GM10248 (cell line): ENCODE results near the gene TADA1.

Experiments used
- CTCF ChIA-PET: fragments of 300-600 bp; sonication (Branson Sonifier 250); formaldehyde crosslinking; extraction: SDS; loops from one replicate; lab custom pipeline; 2021; ENCODE audit warnings: antibody characterized with exemption; lab: Yijun Ruan, JAX
- POLR2A ChIA-PET: fragments of 350-650 bp; sonication (Branson Sonifier 250); formaldehyde crosslinking; extraction: SDS; loops from one replicate; lab custom pipeline; 2020; ENCODE audit warnings: antibody characterized with exemption; lab: Yijun Ruan, JAX
- DNase-seq: peaks from one replicate; pipeline ENCODE4 v3.0.0; 2012; ENCODE audit errors: extremely low spot score
- TF ChIP-seq, protein P1 (sequence below): IDR thresholded peaks from 2 replicates; pipeline ENCODE4 v1.5.1; 2012; ENCODE audit warnings: mild to moderate bottlenecking, low read depth; ENCODE audit errors: extremely low read depth, missing control alignments, control extremely low read depth

TADA1 gene

GRCh38 chr1:166915941-166916340 is 39.9 kb upstream of the TADA1 start:
- TF ChIP-seq, protein P1, sequence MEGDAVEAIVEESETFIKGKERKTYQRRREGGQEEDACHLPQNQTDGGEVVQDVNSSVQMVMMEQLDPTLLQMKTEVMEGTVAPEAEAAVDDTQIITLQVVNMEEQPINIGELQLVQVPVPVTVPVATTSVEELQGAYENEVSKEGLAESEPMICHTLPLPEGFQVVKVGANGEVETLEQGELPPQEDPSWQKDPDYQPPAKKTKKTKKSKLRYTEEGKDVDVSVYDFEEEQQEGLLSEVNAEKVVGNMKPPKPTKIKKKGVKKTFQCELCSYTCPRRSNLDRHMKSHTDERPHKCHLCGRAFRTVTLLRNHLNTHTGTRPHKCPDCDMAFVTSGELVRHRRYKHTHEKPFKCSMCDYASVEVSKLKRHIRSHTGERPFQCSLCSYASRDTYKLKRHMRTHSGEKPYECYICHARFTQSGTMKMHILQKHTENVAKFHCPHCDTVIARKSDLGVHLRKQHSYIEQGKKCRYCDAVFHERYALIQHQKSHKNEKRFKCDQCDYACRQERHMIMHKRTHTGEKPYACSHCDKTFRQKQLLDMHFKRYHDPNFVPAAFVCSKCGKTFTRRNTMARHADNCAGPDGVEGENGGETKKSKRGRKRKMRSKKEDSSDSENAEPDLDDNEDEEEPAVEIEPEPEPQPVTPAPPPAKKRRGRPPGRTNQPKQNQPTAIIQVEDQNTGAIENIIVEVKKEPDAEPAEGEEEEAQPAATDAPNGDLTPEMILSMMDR: no peak
- CTCF ChIA-PET: interaction anchor here (1.6 to 17.7 kb wide), 2 partner anchors 10 to 142 kb away, joined by 7 to 659 read pairs; no protein-coding TSS in a partner anchor
- POLR2A ChIA-PET: no interaction called here
- no peak for DNase-seq

DNA sequence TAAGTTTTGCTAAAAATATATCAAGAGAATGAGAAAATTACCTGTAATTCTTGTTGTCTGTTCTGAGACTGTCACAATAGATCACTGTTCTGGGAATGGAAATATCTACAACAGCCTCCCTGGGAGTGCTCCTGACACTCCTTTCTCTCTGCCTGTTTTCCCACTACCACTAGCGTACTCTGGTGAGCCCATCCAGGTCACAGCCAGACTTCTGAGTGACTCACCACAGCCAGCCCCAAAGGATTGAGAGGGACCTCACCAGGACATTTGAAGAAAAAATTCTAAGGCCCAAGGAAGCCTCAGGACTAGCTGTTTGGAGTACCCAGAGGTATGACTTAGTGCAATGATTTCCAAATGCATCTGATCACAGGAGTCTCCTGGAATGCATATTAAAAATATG is 39.0 kb upstream of the TADA1 start:
- TF ChIP-seq, protein P1: no peak
- ChIA-PET CTCF (interaction anchor here (1.2 to 17.7 kb wide), 5 partner anchors 8 to 143 kb away, joined by 3 to 659 read pairs (median 7); no protein-coding TSS in a partner anchor), POLR2A (no interaction called here)
- DNase-seq: no peak

- CTCF ChIA-PET: interaction anchor here (1.1 to 17.7 kb wide), 4 partner anchors 8 to 144 kb away, joined by 3 to 659 read pairs (median 8); no protein-coding TSS in a partner anchor
- DNase-seq: no peak
- POLR2A ChIA-PET: no interaction called here
- TF ChIP-seq, protein P1: no peak
These were observed 38.0 kb upstream of the TADA1 start for GRCh38 chr1:166914111-166914510.

GRCh38 chr1:166911624-166912023 is 35.6 kb upstream of the TADA1 start:
- ChIA-PET POLR2A (no interaction called here), CTCF (interaction anchor here (0.7 to 17.7 kb wide), 10 partner anchors 11 to 308 kb away, joined by 3 to 659 read pairs (median 14); partner anchors contain the start of genes POU2F1 and TADA1)
- TF ChIP-seq, protein P1: no peak
- DNase-seq: no peak

DNA sequence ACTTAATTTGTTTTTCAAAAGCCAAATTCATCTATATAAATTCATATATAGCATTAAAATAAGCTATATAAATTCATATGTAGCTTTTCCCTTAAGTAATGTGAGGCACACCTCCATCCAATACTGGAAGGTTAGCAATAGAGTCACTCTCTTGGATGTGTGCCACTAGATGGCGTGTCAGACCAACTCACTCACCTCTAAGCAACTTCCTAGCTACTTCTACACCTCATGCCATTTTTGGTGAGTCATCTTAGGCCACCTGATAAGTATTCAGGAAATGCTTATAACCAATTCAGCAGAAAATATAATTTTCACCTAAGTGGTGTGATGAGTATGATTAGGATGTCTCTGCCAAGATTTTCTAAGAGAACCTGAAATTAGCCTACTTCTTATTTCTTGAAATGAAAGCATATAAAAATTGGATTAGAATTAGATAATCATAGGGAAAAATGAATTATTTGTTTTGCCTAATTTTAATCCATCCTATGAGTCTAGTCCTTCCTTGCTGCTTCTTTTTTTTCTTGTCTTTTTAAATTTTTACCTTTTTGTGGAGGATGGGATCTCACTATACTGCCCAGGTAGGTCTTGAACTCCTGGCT is 34.4 kb upstream of the TADA1 start:
- POLR2A ChIA-PET: no interaction called here
- CTCF ChIA-PET: interaction anchor here (0.6 to 17.7 kb wide), 63 partner anchors 8 to 778 kb away, joined by 3 to 659 read pairs (median 5); partner anchors contain the start of genes POGK, POU2F1 and TADA1
- TF ChIP-seq, protein P1: peak; percentile 82
- peak; percentile 74 for DNase-seq

DNA sequence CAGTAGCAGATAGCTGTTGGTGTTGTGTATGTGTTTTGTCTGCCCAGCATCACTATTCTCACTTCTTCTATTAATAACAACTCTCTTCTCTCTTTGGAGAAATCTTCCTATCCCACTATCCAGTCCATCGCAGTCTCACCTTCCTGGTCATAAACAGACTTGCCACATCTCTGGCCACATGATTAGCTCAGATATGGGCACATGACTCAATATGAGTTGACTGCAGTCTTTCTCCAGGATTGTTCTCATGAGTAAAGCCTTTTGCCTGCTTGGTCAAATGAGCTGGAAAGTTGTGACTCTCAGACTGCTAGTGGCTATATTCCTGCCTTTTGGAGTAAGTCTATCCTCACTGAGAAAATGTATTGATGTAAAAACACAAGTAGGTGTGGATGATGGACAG is 32.9 kb upstream of the TADA1 start:
- ChIA-PET CTCF (interaction anchor here (0.6 to 17.7 kb wide), 16 partner anchors 9 to 533 kb away, joined by 3 to 659 read pairs (median 12); no protein-coding TSS in a partner anchor), POLR2A (no interaction called here)
- TF ChIP-seq, protein P1: no peak
- DNase-seq: no peak
